H1 (cell line): ENCODE measurements around the gene TMEM140. TPM values are rescaled to one million over a fixed set of nuclear protein-coding genes. Genes with fewer than 3 reads are reported as not detected.

Experiments
- RAD21 ChIP-seq, 2 experiments: IDR thresholded peaks in 1 of 2; conservative IDR thresholded peaks in 1 of 2; 2 replicates each; pipeline ENCODE4 v1.6.1; 2011; ENCODE audit warnings: low read depth in 2 of 2, low read length in 2 of 2, improper control_type of control experiment in 1 of 2, inconsistent platforms in 1 of 2, mild to moderate bottlenecking in 1 of 2, moderate library complexity in 1 of 2
- RFX5 ChIP-seq: IDR thresholded peaks from 2 replicates; pipeline ENCODE4 v1.6.1; 2011; ENCODE audit warnings: low read depth, low read length, improper control_type of control experiment, borderline replicate concordance
- RXRA ChIP-seq: IDR thresholded peaks from 2 replicates; pipeline ENCODE4 v1.6.1; 2011; ENCODE audit warnings: low read depth, mild to moderate bottlenecking, low read length, moderate library complexity; ENCODE audit not compliant: insufficient read depth
- polyA plus RNA-seq, 7 experiments: library from polyadenylated mRNA; depleted of rRNA in 3 of 7; stranded (reverse) in 5 of 7; unstranded in 2 of 7; fragments of >200 nt in 5 of 7; fragments of 200-250 nt in 2 of 7; gene quantifications; 1 replicate in 5 of 7; 2 replicates in 1 of 7; 4 replicates in 1 of 7; pipeline versions ENCODE4 v1.2.1 to v1.2.3, GENCODE V29; 2011 to 2013; ENCODE audit warnings: missing spikeins in 2 of 7, mixed read lengths in 2 of 7
- total RNA-seq: library from RNA; stranded (reverse); fragmentation: NEBNext Ultra II Directional; extraction: Animal tissue kit (Norgen Biotek cat#: 25700); gene quantifications from 2 replicates; pipeline ENCODE4 v1.2.1, GENCODE V29; 2021
- TF ChIP-seq, protein P1 (sequence below): IDR thresholded peaks from 2 replicates; pipeline ENCODE4 v1.6.1; 2012; ENCODE audit warnings: inconsistent platforms
- TF ChIP-seq, protein P2 (sequence below): IDR thresholded peaks from 2 replicates; pipeline ENCODE4 v1.6.1; 2012; ENCODE audit warnings: inconsistent platforms

Gene TMEM140
- total and polyA plus RNA-seq, 2 of the 8 experiments (the other 6 are each of a cell fraction or from before 2014, with no cell fraction given), result not detected

DNA sequence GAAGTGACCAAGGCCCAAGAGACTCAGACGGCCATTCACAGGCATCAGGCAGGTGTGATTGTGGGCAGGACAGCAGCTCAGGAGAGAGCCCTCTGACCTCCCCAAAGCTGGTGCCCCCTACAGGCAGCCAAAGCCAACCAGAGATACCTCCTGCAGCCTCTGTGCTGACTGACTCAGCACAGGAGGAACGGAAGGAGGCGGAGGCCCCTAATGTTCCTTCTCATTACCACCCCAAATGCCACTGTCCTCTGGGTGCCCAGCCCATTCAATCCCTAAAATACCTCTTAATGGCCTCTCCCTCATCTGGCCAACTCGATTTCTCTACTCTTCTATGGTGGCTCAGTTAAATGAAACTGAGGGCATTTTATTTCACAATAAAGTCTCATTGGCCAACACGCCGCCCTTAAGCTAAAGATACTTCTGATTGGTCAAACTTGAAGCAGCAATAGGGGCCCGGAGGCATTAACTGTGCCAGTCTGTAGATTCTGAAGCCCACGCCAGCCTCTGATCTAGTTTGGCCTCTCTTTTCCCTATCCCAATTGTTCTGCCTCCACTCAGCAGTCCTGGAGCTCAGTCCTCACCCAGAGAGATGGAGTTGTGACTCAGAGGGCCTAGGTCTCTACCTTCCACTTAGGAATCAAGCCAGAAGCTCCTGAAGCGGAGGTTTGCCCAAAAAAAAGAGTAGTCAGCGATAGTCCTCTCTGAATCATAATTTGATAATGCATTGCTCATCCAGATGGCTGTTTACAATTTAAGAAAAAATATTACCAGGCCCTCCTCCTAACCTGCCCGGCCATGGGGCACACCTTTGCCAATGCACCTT lies 21.5 kb downstream of the TMEM140 start (continued):
- TF ChIP-seq, protein P1, sequence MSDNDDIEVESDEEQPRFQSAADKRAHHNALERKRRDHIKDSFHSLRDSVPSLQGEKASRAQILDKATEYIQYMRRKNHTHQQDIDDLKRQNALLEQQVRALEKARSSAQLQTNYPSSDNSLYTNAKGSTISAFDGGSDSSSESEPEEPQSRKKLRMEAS, result 0 out of 2 replicates have a peak, but pooled peaks have one; percentile 32
- TF ChIP-seq, protein P2, sequence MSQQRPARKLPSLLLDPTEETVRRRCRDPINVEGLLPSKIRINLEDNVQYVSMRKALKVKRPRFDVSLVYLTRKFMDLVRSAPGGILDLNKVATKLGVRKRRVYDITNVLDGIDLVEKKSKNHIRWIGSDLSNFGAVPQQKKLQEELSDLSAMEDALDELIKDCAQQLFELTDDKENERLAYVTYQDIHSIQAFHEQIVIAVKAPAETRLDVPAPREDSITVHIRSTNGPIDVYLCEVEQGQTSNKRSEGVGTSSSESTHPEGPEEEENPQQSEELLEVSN, result no peak
- TF ChIP-seq RAD21 (IDR thresholded peaks at IDR 0.05 in 1 of 2, conservative IDR thresholded peaks at IDR 0.05 in 1 of 2; ENCODE audit: low read depth in 2 of 2, low read length in 2 of 2), result peak; percentile 59 to 71
- no peak for TF ChIP-seq RXRA
- TF ChIP-seq RFX5, result no peak
